Neuron (in vitro differentiated cells): ENCODE results near the gene SPOCK3.

Experiments used
- H2AFZ ChIP-seq: one replicate; pipeline ENCODE4 v1.6.1; 2013; ENCODE audit warnings: low read depth, mild to moderate bottlenecking, inconsistent platforms, low read length, moderate library complexity
- H3K27me3 ChIP-seq: one replicate; pipeline ENCODE4 v1.6.1; 2013; ENCODE audit warnings: low read length; ENCODE audit not compliant: insufficient read depth
- H3K36me3 ChIP-seq: one replicate; pipeline ENCODE4 v1.6.1; 2013; ENCODE audit warnings: low read length; ENCODE audit not compliant: insufficient read depth
- H3K4me1 ChIP-seq: one replicate; pipeline ENCODE4 v1.6.1; 2013; ENCODE audit warnings: low read length; ENCODE audit not compliant: insufficient read depth
- H3K4me3 ChIP-seq: 2 replicates; pipeline ENCODE4 v1.5.1; 2013; ENCODE audit warnings: mild to moderate bottlenecking, low read length, moderate library complexity
- H3K9me3 ChIP-seq: one replicate; pipeline ENCODE4 v1.6.1; 2013; ENCODE audit warnings: low read length

SPOCK3 gene

GRCh38 chr4:166965562-166965961 is 268.7 kb downstream of the SPOCK3 start:
- Histone ChIP-seq H3K36me3 (no peaks in the 10 kb centered on the region), H3K4me3 (no peak overlapping the region), H3K27me3 (no peaks in the 10 kb centered on the region), H2AFZ (no peak overlapping the region), H3K4me1 (no peaks in the 10 kb centered on the region), H3K9me3 (peaks cover 2% of the 10 kb centered on the region)

- no peak overlapping the region for H3K4me3 ChIP-seq
- no peaks in the 10 kb centered on the region for H3K9me3 ChIP-seq
- H3K36me3 ChIP-seq = no peaks in the 10 kb centered on the region
- H3K27me3 ChIP-seq = no peaks in the 10 kb centered on the region
- H2AFZ ChIP-seq = no peak overlapping the region
- H3K4me1 ChIP-seq = no peaks in the 10 kb centered on the region
These were observed 276.8 kb downstream of the SPOCK3 start for GRCh38 chr4:166957451-166957850.

GRCh38 chr4:166956484-166956883 is 277.8 kb downstream of the SPOCK3 start:
- no peaks in the 10 kb centered on the region for H3K27me3 ChIP-seq
- H3K36me3 ChIP-seq = no peaks in the 10 kb centered on the region
- no peaks in the 10 kb centered on the region for H3K9me3 ChIP-seq
- no peak overlapping the region for H2AFZ ChIP-seq
- H3K4me3 ChIP-seq = no peak overlapping the region
- H3K4me1 ChIP-seq = no peaks in the 10 kb centered on the region

- Histone ChIP-seq H3K9me3 (no peaks in the 10 kb centered on the region), H3K4me1 (no peaks in the 10 kb centered on the region), H3K27me3 (no peaks in the 10 kb centered on the region), H2AFZ (no peak overlapping the region), H3K4me3 (no peak overlapping the region), H3K36me3 (no peaks in the 10 kb centered on the region)
These were observed 292.7 kb downstream of the SPOCK3 start for GRCh38 chr4:166941629-166942028.

- no peak overlapping the region for H3K4me3 ChIP-seq
- no peaks in the 10 kb centered on the region for H3K27me3 ChIP-seq
- H3K4me1 ChIP-seq = no peaks in the 10 kb centered on the region
- H3K9me3 ChIP-seq = no peaks in the 10 kb centered on the region
- H2AFZ ChIP-seq = no peak overlapping the region
- H3K36me3 ChIP-seq = no peaks in the 10 kb centered on the region
These were observed 303.8 kb downstream of the SPOCK3 start for GRCh38 chr4:166930464-166930863.

- H3K4me3 ChIP-seq = no peak overlapping the region
- no peaks in the 10 kb centered on the region for H3K4me1 ChIP-seq
- no peaks in the 10 kb centered on the region for H3K27me3 ChIP-seq
- H3K36me3 ChIP-seq = no peaks in the 10 kb centered on the region
- no peaks in the 10 kb centered on the region for H3K9me3 ChIP-seq
- H2AFZ ChIP-seq = no peak overlapping the region
These were observed 309.9 kb downstream of the SPOCK3 start for GRCh38 chr4:166924424-166924823.

GRCh38 chr4:166913926-166914325 is 320.4 kb downstream of the SPOCK3 start:
- H3K4me1 ChIP-seq = no peaks in the 10 kb centered on the region
- no peak overlapping the region for H3K4me3 ChIP-seq
- H3K9me3 ChIP-seq = no peaks in the 10 kb centered on the region
- no peak overlapping the region for H2AFZ ChIP-seq
- H3K36me3 ChIP-seq = no peaks in the 10 kb centered on the region
- H3K27me3 ChIP-seq = no peaks in the 10 kb centered on the region

- Histone ChIP-seq H3K4me1 (no peaks in the 10 kb centered on the region), H2AFZ (no peak overlapping the region), H3K9me3 (no peaks in the 10 kb centered on the region), H3K27me3 (no peaks in the 10 kb centered on the region), H3K36me3 (no peaks in the 10 kb centered on the region), H3K4me3 (no peak overlapping the region)
These were observed 330.9 kb downstream of the SPOCK3 start for GRCh38 chr4:166903408-166903807.

GRCh38 chr4:166902941-166903340 is 331.4 kb downstream of the SPOCK3 start:
- Histone ChIP-seq H2AFZ (no peak overlapping the region), H3K27me3 (no peaks in the 10 kb centered on the region), H3K4me1 (no peaks in the 10 kb centered on the region), H3K4me3 (no peak overlapping the region), H3K9me3 (no peaks in the 10 kb centered on the region), H3K36me3 (no peaks in the 10 kb centered on the region)

- H3K4me1 ChIP-seq = no peaks in the 10 kb centered on the region
- no peaks in the 10 kb centered on the region for H3K27me3 ChIP-seq
- H3K36me3 ChIP-seq = no peaks in the 10 kb centered on the region
- no peak overlapping the region for H2AFZ ChIP-seq
- no peaks in the 10 kb centered on the region for H3K9me3 ChIP-seq
- H3K4me3 ChIP-seq = no peak overlapping the region
These were observed 338.0 kb downstream of the SPOCK3 start for GRCh38 chr4:166896254-166896653.

GRCh38 chr4:166895771-166896170 is 338.5 kb downstream of the SPOCK3 start:
- Histone ChIP-seq H3K4me1 (no peaks in the 10 kb centered on the region), H3K36me3 (no peaks in the 10 kb centered on the region), H3K9me3 (no peaks in the 10 kb centered on the region), H3K4me3 (no peak overlapping the region), H3K27me3 (no peaks in the 10 kb centered on the region), H2AFZ (no peak overlapping the region)

GRCh38 chr4:166887457-166887856 is 346.8 kb downstream of the SPOCK3 start:
- no peaks in the 10 kb centered on the region for H3K4me1 ChIP-seq

GRCh38 chr4:166886718-166887117 is 347.6 kb downstream of the SPOCK3 start:
- Histone ChIP-seq H3K9me3 (no peaks in the 10 kb centered on the region), H3K36me3 (no peaks in the 10 kb centered on the region), H2AFZ (no peak overlapping the region), H3K4me1 (no peaks in the 10 kb centered on the region), H3K4me3 (no peak overlapping the region), H3K27me3 (no peaks in the 10 kb centered on the region)

More at GRCh38 chr4:166887457-166887856, 346.8 kb downstream of the SPOCK3 start:
- no peak overlapping the region for H2AFZ ChIP-seq
- H3K9me3 ChIP-seq = no peaks in the 10 kb centered on the region
- H3K36me3 ChIP-seq = no peaks in the 10 kb centered on the region
- H3K27me3 ChIP-seq = no peaks in the 10 kb centered on the region
- no peak overlapping the region for H3K4me3 ChIP-seq

GRCh38 chr4:166882221-166882620 is 352.1 kb downstream of the SPOCK3 start:
- H3K36me3 ChIP-seq = no peaks in the 10 kb centered on the region
- H3K9me3 ChIP-seq = no peaks in the 10 kb centered on the region
- H3K4me1 ChIP-seq = no peaks in the 10 kb centered on the region

More at GRCh38 chr4:166882221-166882620, 352.1 kb downstream of the SPOCK3 start:
- H2AFZ ChIP-seq = no peak overlapping the region
- H3K27me3 ChIP-seq = no peaks in the 10 kb centered on the region
- no peak overlapping the region for H3K4me3 ChIP-seq
